Measurements from ENCODE around the gene DPP6.

- TF ChIP-seq CTCF (IDR thresholded peaks at IDR 0.05) (no peak), EZH2 (IDR thresholded peaks at IDR 0.05; ENCODE audit: borderline replicate concordance, insufficient read depth, low read depth, low read length, poor library complexity, severe bottlenecking) (no peak)
These were observed 301.2 kb downstream of the DPP6 start for GRCh38 chr7:154353355-154353767.

Data from B cell (primary cell).